Kidney (tissue), 14 donors: ENCODE measurements around the gene NTNG2. TPM values are rescaled to one million over a fixed set of nuclear protein-coding genes. Genes with fewer than 3 reads are reported as not detected.

ENCODE experiments used
- DNase-seq, 5 donors: peaks; one replicate each; pipeline ENCODE4 v3.0.0-alpha.2; 2013 to 2020
- FAIRE-seq: peaks from 2 replicates; lab custom pipeline; 2012; peaks lifted over from hg19 to GRCh38; lab: Jason Lieb, UNC
- H3K27ac ChIP-seq, 2 donors: one replicate each; pipeline ENCODE4 v1.7.0; 2013; ENCODE audit warnings: low read depth in 2 of 2, low read length in 2 of 2, inconsistent platforms in 1 of 2
- H3K27me3 ChIP-seq: one replicate; pipeline ENCODE4 v1.7.1; 2013; ENCODE audit warnings: low read length, inconsistent platforms; ENCODE audit not compliant: control insufficient read depth, insufficient read depth
- H3K36me3 ChIP-seq, 3 donors: one replicate each; pipeline versions ENCODE4 v1.7.0 to v1.7.1; 2013; ENCODE audit warnings: low read length in 3 of 3, control low read depth in 1 of 3, inconsistent platforms in 1 of 3; ENCODE audit not compliant: insufficient read depth in 3 of 3, control insufficient read depth in 2 of 3
- H3K4me1 ChIP-seq, 3 donors: one replicate each; pipeline versions ENCODE4 v1.7.0 to v1.7.1; 2013; ENCODE audit warnings: low read length in 3 of 3, inconsistent platforms in 1 of 3, low read depth in 1 of 3; ENCODE audit not compliant: control insufficient read depth in 2 of 3, insufficient read depth in 2 of 3
- H3K4me3 ChIP-seq, 3 donors: one replicate each; pipeline versions ENCODE4 v1.7.0 to v1.8.1; 2013; ENCODE audit warnings: low read length in 3 of 3, control low read depth in 1 of 3, inconsistent platforms in 1 of 3
- H3K9ac ChIP-seq, 3 donors: one replicate each; pipeline versions ENCODE4 v1.7.0 to v1.7.1; 2013; ENCODE audit warnings: low read length in 3 of 3, control low read depth in 1 of 3, inconsistent platforms in 1 of 3
- H3K9me3 ChIP-seq, 3 donors: one replicate each; pipeline versions ENCODE4 v1.7.0 to v1.7.1; 2013; ENCODE audit warnings: low read length in 3 of 3, control low read depth in 1 of 3, inconsistent platforms in 1 of 3; ENCODE audit not compliant: control insufficient read depth in 2 of 3, insufficient read depth in 1 of 3
- intact Hi-C: fragments of 100-400 bp; cut with DNase I; formaldehyde crosslinking; loops from one replicate; pipeline ENCODE4 v1.11.1; 2022
- polyA plus RNA-seq: library from polyadenylated mRNA; stranded (reverse); fragments of 350-450 nt; fragmentation: Illumina TruSeq; extraction: RNeasy Lipid Tissue Mini Kit (QIAGEN cat#74804); gene quantifications from one replicate; pipeline ENCODE4 v1.2.3, GENCODE V29; 2014; ENCODE audit warnings: low read depth, low replicate concordance; ENCODE audit not compliant: insufficient read depth
- total RNA-seq: library from RNA; stranded (reverse); fragmentation: NEBNext Ultra II Directional; extraction: Animal tissue kit (Norgen Biotek cat#: 25700); gene quantifications from one replicate; pipeline ENCODE4 v1.2.1, GENCODE V29; 2021
- TF ChIP-seq, protein P1 (sequence below): IDR thresholded peaks from 3 replicates; pipeline ENCODE4 v1.5.1; 2012; ENCODE audit warnings: mild to moderate bottlenecking, moderate library complexity, borderline replicate concordance; ENCODE audit not compliant: insufficient read depth; ENCODE audit errors: extremely low read depth
- donor health status: control.
- donor health status: control.
- donor health status: control.
- donor health status: control.
- donor health status: control.
- donor health status: DM: yes; HTN: yes; CAD: no.
- donor health status: Normal renal cell carcinoma (clear cell type).

NTNG2 gene
- total and polyA plus RNA-seq, 2 donors from 2014 or later, result 0.54 to 2.2 TPM

DNA sequence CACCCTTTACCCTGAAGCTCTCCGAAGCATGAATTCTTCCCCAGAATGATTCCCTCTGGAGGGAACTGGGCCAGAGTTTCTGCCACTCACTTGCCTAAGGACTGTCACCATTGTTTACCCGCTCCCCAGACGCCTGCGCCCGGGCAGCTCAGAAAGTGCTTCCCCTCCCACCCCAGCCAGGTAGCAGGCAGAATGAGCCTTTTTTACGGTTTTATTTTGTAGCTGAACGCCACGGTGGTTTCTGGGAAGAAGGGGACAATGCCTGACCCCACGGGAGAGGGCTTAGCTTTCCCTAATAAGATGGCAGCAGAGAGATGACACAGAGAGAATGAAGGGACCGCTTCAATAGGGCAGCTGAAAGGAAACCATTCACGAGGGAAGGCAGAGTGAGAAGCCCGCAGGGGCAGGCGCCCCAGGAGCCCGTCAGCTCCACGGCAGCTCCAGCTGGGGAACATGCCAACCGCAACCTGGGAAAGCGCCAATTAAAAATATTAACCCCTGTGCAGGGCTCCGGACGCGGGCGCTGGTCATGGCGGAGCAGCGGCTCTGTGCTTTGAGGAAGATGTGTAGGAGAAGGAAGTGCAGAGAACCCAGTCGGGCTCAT lies 20.4 kb upstream of the NTNG2 start:
- no peaks in the 10 kb centered on the region for H3K27me3 ChIP-seq
- FAIRE-seq (no peak), DNase-seq (peak in 3 of 5 donors; percentile 15 to 26 (median 23))
- H3K4me1 ChIP-seq, result peaks cover 0 to 2% (median 0%) of the 10 kb centered on the region in 3 donors
- H3K36me3 ChIP-seq, result no peaks in the 10 kb centered on the region
- no peak overlapping the region for H3K9ac ChIP-seq
- no peaks in the 10 kb centered on the region for H3K9me3 ChIP-seq
- H3K27ac ChIP-seq, result no peak overlapping the region
- peak overlapping the region in 1 of 3 donors; percentile 29 for H3K4me3 ChIP-seq
- TF ChIP-seq, protein P1, sequence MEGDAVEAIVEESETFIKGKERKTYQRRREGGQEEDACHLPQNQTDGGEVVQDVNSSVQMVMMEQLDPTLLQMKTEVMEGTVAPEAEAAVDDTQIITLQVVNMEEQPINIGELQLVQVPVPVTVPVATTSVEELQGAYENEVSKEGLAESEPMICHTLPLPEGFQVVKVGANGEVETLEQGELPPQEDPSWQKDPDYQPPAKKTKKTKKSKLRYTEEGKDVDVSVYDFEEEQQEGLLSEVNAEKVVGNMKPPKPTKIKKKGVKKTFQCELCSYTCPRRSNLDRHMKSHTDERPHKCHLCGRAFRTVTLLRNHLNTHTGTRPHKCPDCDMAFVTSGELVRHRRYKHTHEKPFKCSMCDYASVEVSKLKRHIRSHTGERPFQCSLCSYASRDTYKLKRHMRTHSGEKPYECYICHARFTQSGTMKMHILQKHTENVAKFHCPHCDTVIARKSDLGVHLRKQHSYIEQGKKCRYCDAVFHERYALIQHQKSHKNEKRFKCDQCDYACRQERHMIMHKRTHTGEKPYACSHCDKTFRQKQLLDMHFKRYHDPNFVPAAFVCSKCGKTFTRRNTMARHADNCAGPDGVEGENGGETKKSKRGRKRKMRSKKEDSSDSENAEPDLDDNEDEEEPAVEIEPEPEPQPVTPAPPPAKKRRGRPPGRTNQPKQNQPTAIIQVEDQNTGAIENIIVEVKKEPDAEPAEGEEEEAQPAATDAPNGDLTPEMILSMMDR, result no peak
- intact Hi-C loops, result no loop called here

DNA sequence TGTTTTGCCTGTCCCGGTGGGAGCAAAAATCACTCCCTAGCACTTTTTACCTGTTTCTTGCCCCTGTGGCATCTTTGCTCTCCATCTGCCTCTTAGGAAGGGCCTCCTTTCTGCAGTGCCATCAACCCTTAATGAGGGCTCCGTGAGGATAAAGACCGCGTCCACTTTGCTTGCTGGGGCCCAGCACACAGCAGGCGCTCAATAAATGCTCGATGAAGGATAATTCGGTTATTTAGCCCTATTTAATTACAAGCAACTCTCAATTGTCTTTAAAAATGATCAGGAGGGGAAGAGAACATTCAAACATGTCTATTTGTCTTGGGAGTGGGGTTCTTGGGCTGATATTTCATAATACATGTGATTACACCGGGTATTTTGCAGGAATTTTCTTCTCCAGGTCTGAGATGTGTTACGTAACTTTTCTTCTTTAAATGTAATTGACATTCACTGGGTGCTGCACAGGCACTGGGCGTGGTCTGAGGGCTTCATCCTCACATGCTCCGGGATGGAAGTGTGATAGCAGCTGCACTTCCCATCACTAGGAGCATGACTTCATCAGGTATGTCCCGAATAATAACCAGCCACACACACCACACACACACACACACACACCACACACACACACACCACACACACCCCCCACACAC lies 19.8 kb upstream of the NTNG2 start:
- Histone ChIP-seq H3K27me3 (no peaks in the 10 kb centered on the region), H3K4me3 (peak overlapping the region in 1 of 3 donors; percentile 29)
- intact Hi-C loops, result no loop called here

DNA sequence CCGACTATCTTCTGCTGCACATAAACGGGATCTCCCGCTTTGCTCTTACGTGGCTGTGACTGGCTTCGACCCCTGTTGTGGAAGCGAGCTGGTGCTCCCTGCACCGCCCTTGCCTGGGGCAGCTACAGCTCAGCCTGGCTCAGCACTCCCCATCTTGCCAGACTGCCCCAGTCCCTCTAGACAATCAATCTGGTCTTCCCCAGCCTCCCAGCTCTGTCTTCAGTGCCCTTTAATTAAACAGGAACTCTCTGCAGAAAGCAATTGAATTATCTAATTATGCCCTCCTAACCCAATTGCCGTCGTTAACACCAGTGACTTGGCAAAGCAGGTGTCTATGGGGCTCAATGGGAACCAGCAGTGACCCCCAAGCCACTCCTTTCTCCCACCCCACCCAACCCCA lies 18.9 kb upstream of the NTNG2 start:
- Histone ChIP-seq H3K27me3 (no peaks in the 10 kb centered on the region), H3K9me3 (no peaks in the 10 kb centered on the region), H3K4me3 (no peak overlapping the region), H3K36me3 (no peaks in the 10 kb centered on the region), H3K27ac (no peak overlapping the region), H3K9ac (no peak overlapping the region), H3K4me1 (peaks cover 0 to 2% (median 0%) of the 10 kb centered on the region in 3 donors)
- intact Hi-C loops, result no loop called here
- TF ChIP-seq, protein P1, result no peak
- FAIRE-seq, result no peak
- peak in 1 of 5 donors; percentile 8 for DNase-seq

More for the DNA sequence above, 19.8 kb upstream of the NTNG2 start:
- H3K4me1 ChIP-seq, result peaks cover 0 to 2% (median 0%) of the 10 kb centered on the region in 3 donors
- no peaks in the 10 kb centered on the region for H3K9me3 ChIP-seq
- TF ChIP-seq, protein P1, result no peak
- no peaks in the 10 kb centered on the region for H3K36me3 ChIP-seq
- no peak for FAIRE-seq
- H3K27ac ChIP-seq, result no peak overlapping the region
- no peak overlapping the region for H3K9ac ChIP-seq
- DNase-seq, result no peak
